ENCODE data around the gene KCNJ13. TPM values are rescaled to one million over a fixed set of nuclear protein-coding genes. Genes with fewer than 3 reads are reported as not detected.

The KCNJ13 gene
- total RNA-seq (2014; rRNA removed; shearing (Covaris generic)): not detected in 2 replicates

DNA sequence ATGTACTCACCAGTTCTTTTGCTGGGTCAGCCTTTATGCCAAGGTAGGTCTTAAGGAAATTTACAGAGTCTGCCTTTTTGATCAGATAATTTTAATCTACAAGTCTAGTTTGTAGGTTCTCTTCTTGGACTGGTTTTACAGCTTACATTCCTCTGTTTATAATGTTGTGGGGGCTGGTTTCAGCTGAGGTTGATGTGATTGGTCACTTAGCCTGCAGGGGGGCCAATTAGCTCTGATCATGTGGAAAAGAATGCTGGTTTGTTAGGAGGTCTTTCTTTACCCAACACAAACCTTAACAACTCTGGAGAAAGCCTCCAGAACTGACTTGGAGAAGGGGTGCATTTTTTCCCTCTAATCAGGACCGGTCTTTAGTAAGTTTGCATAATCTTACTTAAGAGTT lies at the start of gene KCNJ13:
Gene KCNJ13, minus strand, starts transcription at position 131 of the 400 bp plus-strand sequence. CDS start 5,203 bp downstream, outside the sequence.
- no peak for DNase-seq (ENCODE audit: low spot score)

GRCh38 chr2:232817756-232818155 lies 41.4 kb upstream of the KCNJ13 start:
- DNase-seq (ENCODE audit: low spot score): no peak

DNA sequence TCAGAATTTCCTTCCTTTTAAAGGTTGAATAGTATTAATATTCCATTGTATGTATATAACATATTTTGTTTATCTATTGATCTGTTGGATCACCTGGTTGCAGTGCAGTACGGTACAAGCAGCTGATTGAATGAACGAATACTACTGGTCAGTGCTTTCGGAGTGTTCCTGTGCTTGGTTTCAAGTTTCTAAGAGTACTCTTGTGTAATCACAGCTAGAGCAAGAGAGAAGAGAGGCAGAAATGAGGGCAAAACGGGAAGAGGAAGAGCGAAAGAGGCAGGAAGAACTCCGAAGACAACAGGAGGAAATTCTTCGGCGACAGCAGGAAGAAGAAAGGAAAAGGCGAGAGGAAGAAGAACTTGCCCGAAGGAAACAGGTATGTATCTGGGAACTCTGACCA lies 40.3 kb upstream of the KCNJ13 start:
- DNase-seq (ENCODE audit: low spot score): no peak

- DNase-seq (ENCODE audit: low spot score): no peak
Observed at GRCh38 chr2:232815569-232815968, 39.2 kb upstream of the KCNJ13 start.

DNA sequence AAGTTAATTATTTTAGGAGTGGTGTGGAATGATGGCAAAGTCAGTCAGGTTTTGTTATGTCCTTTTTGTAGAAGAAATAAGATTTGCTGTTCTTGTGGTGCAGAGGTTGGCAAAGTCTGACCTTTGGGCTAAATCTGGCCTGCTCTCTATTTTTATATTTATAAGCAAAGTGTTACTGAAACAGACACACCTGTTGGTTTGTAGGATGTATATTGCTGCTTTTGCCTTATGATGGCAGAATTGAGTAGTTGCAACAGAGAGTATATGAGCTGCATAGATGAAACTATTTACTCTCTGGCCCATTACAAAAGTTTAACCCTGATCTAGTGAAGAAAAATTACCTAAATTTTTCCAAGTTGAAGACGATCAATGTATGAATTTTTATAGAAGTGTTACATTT lies 34.1 kb upstream of the KCNJ13 start:
- no peak for DNase-seq (ENCODE audit: low spot score)

- DNase-seq (ENCODE audit: low spot score): no peak
Observed at GRCh38 chr2:232809349-232810124, 33.2 kb upstream of the KCNJ13 start.

DNA sequence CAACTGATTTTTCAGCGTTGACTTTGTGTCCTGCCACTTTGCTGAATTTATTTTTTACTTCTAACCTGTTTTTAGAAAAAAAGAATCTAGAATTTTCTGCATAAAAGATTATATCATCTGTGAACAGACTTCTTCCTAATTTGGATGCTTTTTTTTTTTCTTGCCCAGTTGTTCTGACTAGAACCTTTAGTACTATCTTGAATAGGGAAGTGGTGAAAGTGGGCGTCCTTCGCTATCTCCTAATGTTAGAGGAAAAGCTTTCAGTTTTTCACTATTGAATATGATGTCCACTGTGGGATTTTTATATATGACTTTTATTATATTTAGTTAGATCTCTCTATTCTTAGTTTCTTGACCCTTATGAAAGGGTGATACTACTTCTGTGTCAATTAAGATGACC lies 25.7 kb upstream of the KCNJ13 start:
- DNase-seq (ENCODE audit: low spot score): no peak

DNA sequence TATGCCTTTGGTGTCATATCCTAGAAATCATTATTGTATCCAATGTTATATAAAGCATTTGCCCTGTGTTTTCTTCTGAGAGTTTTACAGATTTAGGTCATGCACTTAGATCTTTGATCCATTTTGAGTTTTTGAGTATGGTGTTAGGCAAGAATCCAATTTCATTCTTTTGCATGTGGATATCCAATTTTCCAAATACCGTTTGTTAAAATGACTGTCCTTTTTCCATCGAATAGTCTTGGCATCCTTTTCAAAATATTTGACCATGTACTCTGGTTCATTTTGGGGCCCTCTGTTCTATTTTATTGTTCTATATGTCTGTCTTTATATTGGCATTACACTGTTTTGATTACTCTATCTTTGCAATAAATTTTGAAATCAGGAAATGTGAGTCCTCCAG lies 23.8 kb upstream of the KCNJ13 start:
- DNase-seq (ENCODE audit: low spot score): no peak

- no peak for DNase-seq (ENCODE audit: low spot score)
Observed at GRCh38 chr2:232798187-232798586, 21.8 kb upstream of the KCNJ13 start.

DNA sequence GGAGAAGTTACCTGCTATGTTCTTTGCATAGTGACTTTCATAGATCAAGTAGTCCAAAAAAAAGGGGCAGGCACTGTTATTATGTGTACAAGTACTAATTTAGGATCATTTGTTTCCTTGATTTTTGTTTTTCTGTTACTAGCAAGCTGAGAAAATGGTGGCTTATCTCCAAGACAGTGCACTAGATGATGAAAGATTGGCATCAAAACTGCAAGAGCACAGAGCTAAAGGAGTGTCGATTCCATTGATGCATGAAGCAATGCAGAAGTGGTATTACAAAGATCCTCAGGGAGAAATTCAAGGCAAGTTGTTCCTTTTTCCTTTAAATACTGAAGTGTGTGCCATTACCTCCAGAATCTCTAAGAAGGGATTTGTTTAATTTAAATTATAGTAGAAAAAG lies 19.6 kb upstream of the KCNJ13 start:
- DNase-seq (ENCODE audit: low spot score): no peak

GRCh38 chr2:232794981-232795380 lies 18.6 kb upstream of the KCNJ13 start:
- no peak for DNase-seq (ENCODE audit: low spot score)

GRCh38 chr2:232793271-232793670 lies 16.9 kb upstream of the KCNJ13 start:
- DNase-seq (ENCODE audit: low spot score): no peak

GRCh38 chr2:232791518-232791917 lies 15.2 kb upstream of the KCNJ13 start:
- no peak for DNase-seq (ENCODE audit: low spot score)

- no peak for DNase-seq (ENCODE audit: low spot score)
Observed at GRCh38 chr2:232789082-232789481, 12.7 kb upstream of the KCNJ13 start.

DNA sequence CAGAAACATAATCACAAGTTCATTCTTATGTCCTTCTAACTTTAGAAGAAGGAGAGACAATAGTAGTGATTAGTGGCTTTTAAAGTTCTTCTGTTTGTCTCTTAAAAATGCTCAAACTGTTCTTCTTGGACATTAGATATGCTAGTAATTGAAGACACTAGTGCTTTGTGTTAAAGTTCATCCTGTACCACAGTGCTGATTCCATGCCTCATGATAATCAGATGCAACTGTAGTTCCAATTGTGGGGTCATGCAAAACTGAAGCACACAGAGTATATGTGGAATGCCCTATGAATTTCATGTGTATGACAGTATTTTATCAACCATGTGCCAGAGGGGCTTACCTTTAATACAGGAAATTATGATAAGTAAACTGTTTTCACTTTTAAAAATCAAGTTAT lies 11.4 kb upstream of the KCNJ13 start:
- DNase-seq (ENCODE audit: low spot score): no peak

GRCh38 chr2:232783278-232783677 lies 6.9 kb upstream of the KCNJ13 start:
- no peak for DNase-seq (ENCODE audit: low spot score)

DNA sequence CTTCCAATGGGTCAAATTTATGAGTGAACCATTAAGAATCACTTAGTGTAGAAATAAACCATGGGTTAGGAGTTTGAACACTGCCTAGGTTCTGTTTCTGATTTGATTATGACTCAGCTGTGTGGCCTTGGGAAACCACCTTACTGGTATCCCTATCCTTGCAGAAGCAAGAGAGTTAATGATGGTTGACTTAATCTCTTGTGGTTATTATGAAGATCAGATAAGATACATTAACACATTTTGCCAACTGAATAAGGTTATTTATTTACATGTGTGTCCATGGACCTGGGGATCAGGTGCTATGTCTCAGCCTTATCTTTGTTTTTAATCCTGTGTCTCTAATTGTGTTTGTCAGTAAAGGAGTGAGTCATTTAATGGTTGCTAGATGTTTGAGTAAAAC lies 5.4 kb upstream of the KCNJ13 start:
- DNase-seq (ENCODE audit: low spot score): peak; percentile 82

- peak; percentile 11 for DNase-seq (ENCODE audit: low spot score)
Observed at GRCh38 chr2:232779934-232780333, 3.6 kb upstream of the KCNJ13 start.

DNA sequence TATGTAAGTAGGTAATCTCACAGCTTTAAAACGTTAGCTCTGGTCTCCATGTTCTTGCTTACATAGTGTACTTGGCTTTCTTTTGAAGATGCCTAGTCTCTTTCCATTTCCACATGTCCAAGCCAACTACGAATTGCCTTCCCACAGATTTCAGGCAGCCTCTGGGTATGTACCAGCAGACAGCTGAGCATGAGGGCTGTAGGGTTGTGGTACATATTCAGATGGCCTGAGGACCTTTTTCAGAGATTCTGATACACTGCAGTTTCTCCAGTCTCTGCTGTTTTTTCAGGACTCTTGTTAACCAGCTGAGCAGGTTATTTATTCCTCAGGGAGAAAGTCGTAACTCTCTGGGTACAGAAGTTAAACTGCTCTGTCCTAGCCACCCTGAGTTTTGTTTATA lies 3.1 kb upstream of the KCNJ13 start:
- DNase-seq (ENCODE audit: low spot score): no peak

- DNase-seq (ENCODE audit: low spot score): no peak
Observed at GRCh38 chr2:232777276-232777675, 911 bp upstream of the KCNJ13 start.

DNA sequence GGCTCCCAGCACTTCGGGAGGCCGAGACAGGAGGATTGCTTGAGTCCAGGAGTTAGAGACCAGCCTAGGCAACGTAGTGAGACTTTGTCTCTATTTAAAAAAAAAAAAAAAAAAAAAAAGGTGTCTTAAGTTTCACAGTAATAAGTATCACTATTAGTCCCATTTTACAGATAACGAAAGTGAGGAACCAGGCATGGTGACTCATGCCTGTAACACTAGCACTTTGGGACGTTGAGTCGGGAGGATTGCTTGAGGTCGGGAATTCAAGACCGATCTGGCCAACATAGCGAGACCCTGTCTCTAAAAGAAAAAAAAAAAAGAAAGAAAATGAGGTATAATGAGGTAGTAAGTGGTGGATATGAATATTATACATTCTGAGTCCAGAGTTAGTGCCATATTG lies 2.5 kb downstream of the KCNJ13 start:
- DNase-seq (ENCODE audit: low spot score): no peak

GRCh38 chr2:232772531-232772930 lies 3.8 kb downstream of the KCNJ13 start:
- no peak for DNase-seq (ENCODE audit: low spot score)

- DNase-seq (ENCODE audit: low spot score): no peak
Observed at GRCh38 chr2:232771870-232772269, 4.5 kb downstream of the KCNJ13 start.

DNA sequence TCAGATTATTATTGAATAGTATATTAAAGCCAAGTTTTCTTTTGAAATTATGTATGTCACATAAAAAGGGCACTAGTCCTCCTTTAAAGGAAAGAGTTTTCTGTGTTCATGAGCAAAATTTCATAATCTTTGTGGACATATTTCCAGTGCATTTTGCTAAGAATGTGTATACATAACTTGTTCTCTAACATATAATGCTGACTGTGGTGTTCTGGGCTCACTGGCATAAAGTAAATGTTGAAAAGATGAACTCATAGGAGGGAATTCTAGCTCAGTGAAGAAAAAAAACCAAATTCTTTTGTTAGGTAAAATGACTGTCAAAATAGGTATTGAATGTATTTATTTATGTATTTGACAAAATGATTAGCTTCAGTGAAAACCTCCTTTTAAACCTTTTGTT lies 6.2 kb downstream of the KCNJ13 start:
- no peak for DNase-seq (ENCODE audit: low spot score)
